Sigmoid colon (tissue), 4 donors: ENCODE measurements around the gene TUBB4A.

ENCODE experiments used
- CTCF ChIP-seq, 4 experiments: fragments of 450-650 bp in 3 of 4; fragments of 200-600 bp in 1 of 4; IDR thresholded peaks; one replicate each; pipeline ENCODE4 v1.5.1; 2016 to 2019; ENCODE audit warnings: antibody characterized with exemption in 4 of 4, mild to moderate bottlenecking in 3 of 4, moderate library complexity in 2 of 4
- POLR2AphosphoS5 ChIP-seq, 4 donors: sonication (generic); formaldehyde crosslinking; IDR thresholded peaks; one replicate each; pipeline ENCODE4 v1.6.1; 2017; ENCODE audit warnings: antibody characterized with exemption in 4 of 4

GRCh38 chr19:6455924-6456323, 46.2 kb downstream of the TUBB4A start:
- TF ChIP-seq CTCF (IDR thresholded peaks at IDR 0.05) (no peak), POLR2AphosphoS5 (IDR thresholded peaks at IDR 0.05) (no peak)
